HEK293 (cell line): ENCODE measurements around the gene CLCN7.

Experiments
- CTCF ChIA-PET: fragments of 350-600 bp; formaldehyde crosslinking; extraction: SDS; loops from one replicate; lab custom pipeline; 2021; ENCODE audit warnings: antibody characterized with exemption; lab: Yijun Ruan, JAX
- POLR2A ChIA-PET: fragments of 300-600 bp; formaldehyde crosslinking; extraction: SDS; loops from one replicate; lab custom pipeline; 2020; ENCODE audit warnings: antibody characterized with exemption, inconsistent platforms; lab: Yijun Ruan, JAX
- H3K27ac ChIP-seq: fragments of 200-500 bp; sonication (Bioruptor generic); 2 replicates; pipeline ENCODE4 v1.5.1; 2014; ENCODE audit warnings: low read depth, low read length, control low read depth, inconsistent platforms; ENCODE audit errors: extremely low read depth
- H3K36me3 ChIP-seq, 2 experiments: fragments of 200-500 bp in 1 of 2; sonication (Bioruptor generic) in 1 of 2; 1 replicate in 1 of 2; 2 replicates in 1 of 2; pipeline ENCODE4 v1.5.1; 2014 to 2017; ENCODE audit warnings: inconsistent platforms in 2 of 2, low read length in 2 of 2; ENCODE audit not compliant: control insufficient read depth in 2 of 2, insufficient read depth in 1 of 2
- H3K4me1 ChIP-seq: fragments of 200-500 bp; sonication (Bioruptor generic); 2 replicates; pipeline ENCODE4 v1.5.1; 2014; ENCODE audit warnings: mild to moderate bottlenecking, low read length, inconsistent platforms; ENCODE audit not compliant: control insufficient read depth, insufficient read depth
- H3K4me3 ChIP-seq: 2 replicates; pipeline ENCODE4 v1.5.1; 2011; ENCODE audit warnings: low read depth, mild to moderate bottlenecking, control low read depth, low read length, moderate library complexity
- H3K9me3 ChIP-seq: fragments of 200-500 bp; sonication (Bioruptor generic); 2 replicates; pipeline ENCODE4 v1.5.1; 2014; ENCODE audit warnings: low read depth, low read length, inconsistent platforms; ENCODE audit not compliant: control insufficient read depth, insufficient read depth
- ZNF138 ChIP-seq: fragments of 450-650 bp; formaldehyde crosslinking; IDR thresholded peaks from 2 replicates; pipeline ENCODE4 v1.5.1; 2016; ENCODE audit warnings: missing biosample characterization, missing genetic modification characterization, borderline replicate concordance
- ZNF223 ChIP-seq: fragments of 450-650 bp; formaldehyde crosslinking; IDR thresholded peaks from 2 replicates; pipeline ENCODE4 v1.5.1; 2016; ENCODE audit warnings: missing biosample characterization, missing genetic modification characterization
- ZNF266 ChIP-seq: fragments of 450-650 bp; formaldehyde crosslinking; IDR thresholded peaks from 2 replicates; pipeline ENCODE4 v1.5.1; 2016; ENCODE audit warnings: missing biosample characterization, missing genetic modification characterization, low read depth
- ZNF624 ChIP-seq: fragments of 450-650 bp; formaldehyde crosslinking; IDR thresholded peaks from 2 replicates; pipeline ENCODE4 v1.5.1; 2017; ENCODE audit warnings: missing biosample characterization, missing genetic modification characterization
- TF ChIP-seq, protein P1 (sequence below): fragments of 450-650 bp; formaldehyde crosslinking; IDR thresholded peaks from 2 replicates; pipeline ENCODE4 v1.5.1; 2017; ENCODE audit warnings: missing biosample characterization, missing genetic modification characterization
- TF ChIP-seq, protein P2 (sequence below): fragments of 450-650 bp; formaldehyde crosslinking; IDR thresholded peaks from 2 replicates; pipeline ENCODE4 v1.5.1; 2016; ENCODE audit warnings: missing biosample characterization, missing genetic modification characterization
- TF ChIP-seq, protein P3 (sequence below): fragments of 450-650 bp; formaldehyde crosslinking; IDR thresholded peaks from 2 replicates; pipeline ENCODE4 v1.5.1; 2017; ENCODE audit warnings: missing biosample characterization, missing genetic modification characterization

The CLCN7 gene

DNA sequence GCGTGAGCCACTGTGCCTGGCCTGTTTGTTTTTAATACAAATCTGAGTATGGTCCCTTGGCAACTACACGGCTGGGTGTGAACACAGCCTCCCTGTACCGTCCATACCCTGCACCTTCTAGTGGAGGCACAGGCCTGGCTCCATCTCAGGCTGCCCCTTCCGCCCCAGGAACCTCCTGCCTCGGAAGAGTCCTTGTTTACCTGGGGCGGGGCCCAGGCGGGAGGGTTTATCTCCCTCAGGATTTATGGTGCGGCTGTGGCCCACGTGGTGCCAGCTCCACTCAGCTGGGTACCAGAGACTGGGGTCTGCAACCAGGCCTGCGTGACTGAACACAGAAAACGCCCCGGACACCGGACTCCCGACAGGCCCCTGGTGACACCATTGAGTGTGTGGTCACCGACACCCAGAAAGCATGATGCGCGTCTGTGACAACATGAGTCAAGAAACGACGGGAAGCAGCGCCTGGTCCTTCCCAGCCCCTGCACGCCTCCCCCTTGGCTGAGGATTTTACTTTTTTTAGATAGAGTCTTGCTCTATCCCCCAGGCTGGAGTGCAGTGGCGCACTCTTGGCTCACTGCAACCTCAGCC, 79.3 kb downstream of the CLCN7 start:
- no peaks in the 10 kb centered on the region for H3K9me3 ChIP-seq
- ChIA-PET CTCF (interaction anchor here (0.6 to 1.0 kb wide), 2 partner anchors 15 to 17 kb away, joined by 3 read pairs; no protein-coding TSS in a partner anchor), POLR2A (interaction anchor here (0.6 to 0.7 kb wide), 2 partner anchors 24 to 33 kb away, joined by 3 to 6 read pairs; no protein-coding TSS in a partner anchor)
- TF ChIP-seq, protein P1, sequence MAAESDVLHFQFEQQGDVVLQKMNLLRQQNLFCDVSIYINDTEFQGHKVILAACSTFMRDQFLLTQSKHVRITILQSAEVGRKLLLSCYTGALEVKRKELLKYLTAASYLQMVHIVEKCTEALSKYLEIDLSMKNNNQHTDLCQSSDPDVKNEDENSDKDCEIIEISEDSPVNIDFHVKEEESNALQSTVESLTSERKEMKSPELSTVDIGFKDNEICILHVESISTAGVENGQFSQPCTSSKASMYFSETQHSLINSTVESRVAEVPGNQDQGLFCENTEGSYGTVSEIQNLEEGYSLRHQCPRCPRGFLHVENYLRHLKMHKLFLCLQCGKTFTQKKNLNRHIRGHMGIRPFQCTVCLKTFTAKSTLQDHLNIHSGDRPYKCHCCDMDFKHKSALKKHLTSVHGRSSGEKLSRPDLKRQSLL (tag by site-specific recombination), result no peak
- TF ChIP-seq ZNF223 (tag by site-specific recombination) (no peak), ZNF624 (tag by site-specific recombination) (no peak), ZNF138 (tag by site-specific recombination) (no peak), ZNF266 (no peak)
- TF ChIP-seq, protein P2, sequence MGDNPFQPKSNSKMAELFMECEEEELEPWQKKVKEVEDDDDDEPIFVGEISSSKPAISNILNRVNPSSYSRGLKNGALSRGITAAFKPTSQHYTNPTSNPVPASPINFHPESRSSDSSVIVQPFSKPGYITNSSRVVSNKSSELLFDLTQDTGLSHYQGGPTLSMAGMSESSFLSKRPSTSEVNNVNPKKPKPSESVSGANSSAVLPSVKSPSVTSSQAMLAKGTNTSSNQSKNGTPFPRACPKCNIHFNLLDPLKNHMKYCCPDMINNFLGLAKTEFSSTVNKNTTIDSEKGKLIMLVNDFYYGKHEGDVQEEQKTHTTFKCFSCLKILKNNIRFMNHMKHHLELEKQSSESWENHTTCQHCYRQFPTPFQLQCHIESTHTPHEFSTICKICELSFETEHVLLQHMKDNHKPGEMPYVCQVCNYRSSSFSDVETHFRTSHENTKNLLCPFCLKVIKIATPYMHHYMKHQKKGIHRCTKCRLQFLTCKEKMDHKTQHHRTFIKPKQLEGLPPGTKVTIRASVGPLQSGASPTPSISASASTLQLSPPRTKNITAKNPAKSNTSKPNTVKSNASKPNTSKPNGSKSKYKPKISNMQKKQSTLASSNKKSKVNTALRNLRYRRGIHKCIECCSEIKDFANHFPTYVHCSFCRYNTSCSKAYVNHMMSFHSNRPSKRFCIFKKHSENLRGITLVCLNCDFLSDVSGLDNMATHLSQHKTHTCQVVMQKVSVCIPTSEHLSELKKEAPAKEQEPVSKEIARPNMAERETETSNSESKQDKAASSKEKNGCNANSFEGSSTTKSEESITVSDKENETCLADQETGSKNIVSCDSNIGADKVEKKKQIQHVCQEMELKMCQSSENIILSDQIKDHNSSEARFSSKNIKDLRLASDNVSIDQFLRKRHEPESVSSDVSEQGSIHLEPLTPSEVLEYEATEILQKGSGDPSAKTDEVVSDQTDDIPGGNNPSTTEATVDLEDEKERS (tag by site-specific recombination), result no peak
- TF ChIP-seq, protein P3, sequence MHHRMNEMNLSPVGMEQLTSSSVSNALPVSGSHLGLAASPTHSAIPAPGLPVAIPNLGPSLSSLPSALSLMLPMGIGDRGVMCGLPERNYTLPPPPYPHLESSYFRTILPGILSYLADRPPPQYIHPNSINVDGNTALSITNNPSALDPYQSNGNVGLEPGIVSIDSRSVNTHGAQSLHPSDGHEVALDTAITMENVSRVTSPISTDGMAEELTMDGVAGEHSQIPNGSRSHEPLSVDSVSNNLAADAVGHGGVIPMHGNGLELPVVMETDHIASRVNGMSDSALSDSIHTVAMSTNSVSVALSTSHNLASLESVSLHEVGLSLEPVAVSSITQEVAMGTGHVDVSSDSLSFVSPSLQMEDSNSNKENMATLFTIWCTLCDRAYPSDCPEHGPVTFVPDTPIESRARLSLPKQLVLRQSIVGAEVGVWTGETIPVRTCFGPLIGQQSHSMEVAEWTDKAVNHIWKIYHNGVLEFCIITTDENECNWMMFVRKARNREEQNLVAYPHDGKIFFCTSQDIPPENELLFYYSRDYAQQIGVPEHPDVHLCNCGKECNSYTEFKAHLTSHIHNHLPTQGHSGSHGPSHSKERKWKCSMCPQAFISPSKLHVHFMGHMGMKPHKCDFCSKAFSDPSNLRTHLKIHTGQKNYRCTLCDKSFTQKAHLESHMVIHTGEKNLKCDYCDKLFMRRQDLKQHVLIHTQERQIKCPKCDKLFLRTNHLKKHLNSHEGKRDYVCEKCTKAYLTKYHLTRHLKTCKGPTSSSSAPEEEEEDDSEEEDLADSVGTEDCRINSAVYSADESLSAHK, result no peak
- no peaks in the 10 kb centered on the region for H3K4me1 ChIP-seq
- H3K4me3 ChIP-seq, result no peak overlapping the region
- no peak overlapping the region for H3K27ac ChIP-seq
- peaks cover 0 to 44% of the 10 kb centered on the region in 2 experiments; a peak in 2 of 3 replicates for H3K36me3 ChIP-seq
